Trophoblast cell (in vitro differentiated cells and primary cell): ENCODE data around the gene EIF4EBP3.

Source experiments
- DNase-seq, 2 donors: peaks; one replicate each; pipeline ENCODE4 v3.0.0-alpha.2; 2016
- H2AFZ ChIP-seq: 2 replicates; pipeline ENCODE4 v1.6.1; 2013; ENCODE audit warnings: low read length, moderate library complexity, mild to moderate bottlenecking; ENCODE audit not compliant: insufficient read depth, poor library complexity
- H2AK5ac ChIP-seq: 2 replicates; pipeline ENCODE4 v1.6.1; 2013; ENCODE audit warnings: mild to moderate bottlenecking, low read length
- H2BK120ac ChIP-seq: 2 replicates; pipeline ENCODE4 v1.6.1; 2013; ENCODE audit warnings: low read length, mild to moderate bottlenecking, moderate library complexity; ENCODE audit not compliant: insufficient read depth, poor library complexity
- H2BK12ac ChIP-seq: 2 replicates; pipeline ENCODE4 v1.6.1; 2013; ENCODE audit warnings: mild to moderate bottlenecking, low read length, moderate library complexity
- H2BK5ac ChIP-seq: 2 replicates; pipeline ENCODE4 v1.6.1; 2013; ENCODE audit warnings: low read length, low read depth, moderate library complexity, mild to moderate bottlenecking; ENCODE audit not compliant: poor library complexity
- H3K14ac ChIP-seq: 2 replicates; pipeline ENCODE4 v1.6.1; 2013; ENCODE audit warnings: mild to moderate bottlenecking, low read length
- H3K18ac ChIP-seq: 2 replicates; pipeline ENCODE4 v1.6.1; 2013; ENCODE audit warnings: mild to moderate bottlenecking, low read length
- H3K23ac ChIP-seq: 2 replicates; pipeline ENCODE4 v1.6.1; 2013; ENCODE audit warnings: low read length
- H3K27ac ChIP-seq: 2 replicates; pipeline ENCODE4 v1.5.1; 2013; ENCODE audit warnings: low read depth, mild to moderate bottlenecking, inconsistent platforms, low read length, moderate library complexity
- H3K27me3 ChIP-seq: 2 replicates; pipeline ENCODE4 v1.6.1; 2013; ENCODE audit warnings: inconsistent platforms, mild to moderate bottlenecking, low read length, moderate library complexity; ENCODE audit not compliant: insufficient read depth
- H3K36me3 ChIP-seq, 2 experiments: 1 replicate in 1 of 2; 2 replicates in 1 of 2; pipeline ENCODE4 v1.6.1; 2013; ENCODE audit warnings: low read length in 2 of 2, mild to moderate bottlenecking in 2 of 2, moderate library complexity in 1 of 2; ENCODE audit not compliant: insufficient read depth in 2 of 2, control insufficient read depth in 1 of 2
- H3K4ac ChIP-seq: 2 replicates; pipeline ENCODE4 v1.6.1; 2013; ENCODE audit warnings: low read depth, mild to moderate bottlenecking, low read length, moderate library complexity
- H3K4me1 ChIP-seq, 2 experiments: 1 replicate in 1 of 2; 2 replicates in 1 of 2; pipeline ENCODE4 v1.6.1; 2013; ENCODE audit warnings: low read length in 2 of 2, mild to moderate bottlenecking in 2 of 2, moderate library complexity in 1 of 2; ENCODE audit not compliant: insufficient read depth in 2 of 2, control insufficient read depth in 1 of 2
- H3K4me2 ChIP-seq: 2 replicates; pipeline ENCODE4 v1.6.1; 2013; ENCODE audit warnings: inconsistent platforms, mild to moderate bottlenecking, low read length, moderate library complexity
- H3K4me3 ChIP-seq: 2 replicates; pipeline ENCODE4 v1.5.1; 2013; ENCODE audit warnings: mild to moderate bottlenecking, low read depth, low read length, inconsistent platforms
- H3K79me1 ChIP-seq: one replicate; pipeline ENCODE4 v1.6.1; 2013; ENCODE audit warnings: low read length
- H3K79me2 ChIP-seq: 2 replicates; pipeline ENCODE4 v1.6.1; 2013; ENCODE audit warnings: low read length, mild to moderate bottlenecking; ENCODE audit not compliant: control insufficient read depth, insufficient read depth, poor library complexity
- H3K9ac ChIP-seq: 2 replicates; pipeline ENCODE4 v1.6.1; 2013; ENCODE audit warnings: mild to moderate bottlenecking, low read length
- H3K9me3 ChIP-seq: 2 replicates; pipeline ENCODE4 v1.6.1; 2013; ENCODE audit warnings: low read depth, mild to moderate bottlenecking, control low read depth, inconsistent platforms, low read length; ENCODE audit not compliant: insufficient read depth
- H4K12ac ChIP-seq: 2 replicates; pipeline ENCODE4 v1.6.1; 2013; ENCODE audit warnings: low read depth, mild to moderate bottlenecking, low read length, moderate library complexity
- H4K8ac ChIP-seq: 2 replicates; pipeline ENCODE4 v1.6.1; 2013; ENCODE audit warnings: low read depth, mild to moderate bottlenecking, low read length, moderate library complexity
- H4K91ac ChIP-seq: one replicate; pipeline ENCODE4 v1.6.1; 2013; ENCODE audit warnings: low read depth, mild to moderate bottlenecking, low read length, moderate library complexity
- WGBS: extraction: QIAGEN DNeasy Blood & Tissue Kit; methylation state at CpG from one replicate; pipeline ENCODE4 v1.1.7; 2013; ENCODE audit warnings: missing lambda C conversion rate; ENCODE audit not compliant: insufficient read length, insufficient coverage; ENCODE audit errors: extremely low coverage; 5-methylcytosine and 5-hydroxymethylcytosine counted together

Gene EIF4EBP3

GRCh38 chr5:140570488-140570887 is 23.0 kb downstream of the EIF4EBP3 start:
- Histone ChIP-seq H4K91ac (no peak overlapping the region), H3K4me2 (no peak overlapping the region)

GRCh38 chr5:140571105-140571504 is 23.6 kb downstream of the EIF4EBP3 start:
- peaks cover 0 to 14% of the 10 kb centered on the region in 2 experiments for H3K4me1 ChIP-seq
- no peak overlapping the region for H2AK5ac ChIP-seq
- H3K23ac ChIP-seq, result no peak overlapping the region
- no peak overlapping the region for H4K91ac ChIP-seq
- no peak overlapping the region for H3K4me3 ChIP-seq
- no peak overlapping the region for H2BK120ac ChIP-seq
- H3K9ac ChIP-seq, result no peak overlapping the region
- no peaks in the 10 kb centered on the region for H3K79me1 ChIP-seq
- no peak overlapping the region for H2AFZ ChIP-seq
- DNase-seq, result no peak
- H2BK5ac ChIP-seq, result no peak overlapping the region
- no CpG with 5 or more reads among the region's 5 CpGs for WGBS
- no peak overlapping the region for H3K14ac ChIP-seq
- peaks cover 3% of the 10 kb centered on the region for H3K9me3 ChIP-seq
- no peak overlapping the region for H2BK12ac ChIP-seq
- H3K4ac ChIP-seq, result no peak overlapping the region
- H4K12ac ChIP-seq, result no peak overlapping the region
- H3K79me2 ChIP-seq, result no peaks in the 10 kb centered on the region
- no peaks in the 10 kb centered on the region for H3K27me3 ChIP-seq
- H3K27ac ChIP-seq, result no peak overlapping the region
- no peak overlapping the region for H4K8ac ChIP-seq
- no peak overlapping the region for H3K18ac ChIP-seq
- H3K4me2 ChIP-seq, result no peak overlapping the region
- H3K36me3 ChIP-seq, result peaks cover 20 to 25% of the 10 kb centered on the region in 2 experiments

More at GRCh38 chr5:140570488-140570887, 23.0 kb downstream of the EIF4EBP3 start:
- Histone ChIP-seq H3K9ac (no peak overlapping the region), H2AK5ac (no peak overlapping the region), H3K4ac (no peak overlapping the region), H2BK120ac (no peak overlapping the region), H3K27ac (no peak overlapping the region), H3K23ac (no peak overlapping the region), H2BK5ac (no peak overlapping the region), H3K9me3 (peaks cover 3% of the 10 kb centered on the region), H3K14ac (no peak overlapping the region), H3K79me1 (no peaks in the 10 kb centered on the region), H4K8ac (no peak overlapping the region), H3K4me1 (peaks cover 2 to 17% of the 10 kb centered on the region in 2 experiments), H3K27me3 (no peaks in the 10 kb centered on the region), H3K79me2 (no peaks in the 10 kb centered on the region), H4K12ac (no peak overlapping the region), H2BK12ac (no peak overlapping the region), H2AFZ (no peak overlapping the region), H3K18ac (no peak overlapping the region), H3K36me3 (peaks cover 20 to 25% of the 10 kb centered on the region in 2 experiments), H3K4me3 (no peak overlapping the region)
- no peak for DNase-seq
- WGBS, result no CpG with 5 or more reads among the region's 1 CpG

- no peak overlapping the region for H4K12ac ChIP-seq
- DNase-seq, result no peak
- H3K27me3 ChIP-seq, result no peaks in the 10 kb centered on the region
- no peak overlapping the region for H3K23ac ChIP-seq
- H2BK5ac ChIP-seq, result no peak overlapping the region
- H2AK5ac ChIP-seq, result no peak overlapping the region
- peaks cover 3% of the 10 kb centered on the region for H3K9me3 ChIP-seq
- H2BK12ac ChIP-seq, result no peak overlapping the region
- H3K14ac ChIP-seq, result no peak overlapping the region
- no CpG with 5 or more reads among the region's 7 CpGs for WGBS
- no peak overlapping the region for H3K4me3 ChIP-seq
- H4K8ac ChIP-seq, result no peak overlapping the region
- H3K4ac ChIP-seq, result no peak overlapping the region
- H3K79me1 ChIP-seq, result no peaks in the 10 kb centered on the region
- peaks cover 0 to 2% of the 10 kb centered on the region in 2 experiments for H3K4me1 ChIP-seq
- H2BK120ac ChIP-seq, result no peak overlapping the region
- H3K4me2 ChIP-seq, result no peak overlapping the region
- H3K18ac ChIP-seq, result no peak overlapping the region
- H2AFZ ChIP-seq, result no peak overlapping the region
- no peaks in the 10 kb centered on the region for H3K79me2 ChIP-seq
- H3K36me3 ChIP-seq, result peaks cover 0 to 2% of the 10 kb centered on the region in 2 experiments
- H3K9ac ChIP-seq, result no peak overlapping the region
- no peak overlapping the region for H3K27ac ChIP-seq
- no peak overlapping the region for H4K91ac ChIP-seq
Measured at GRCh38 chr5:140573683-140574082, 26.2 kb downstream of the EIF4EBP3 start.

GRCh38 chr5:140574165-140574564 is 26.7 kb downstream of the EIF4EBP3 start:
- Histone ChIP-seq H4K12ac (no peak overlapping the region), H3K9ac (no peak overlapping the region), H2BK120ac (no peak overlapping the region), H3K4me3 (no peak overlapping the region), H3K79me2 (no peaks in the 10 kb centered on the region), H2AK5ac (no peak overlapping the region), H3K18ac (no peak overlapping the region), H2BK12ac (no peak overlapping the region), H3K79me1 (no peaks in the 10 kb centered on the region), H3K4me2 (no peak overlapping the region), H4K91ac (no peak overlapping the region), H3K4ac (no peak overlapping the region), H3K23ac (no peak overlapping the region), H3K27me3 (no peaks in the 10 kb centered on the region), H2BK5ac (no peak overlapping the region), H4K8ac (no peak overlapping the region), H2AFZ (no peak overlapping the region), H3K4me1 (no peaks in the 10 kb centered on the region), H3K27ac (no peak overlapping the region), H3K36me3 (peaks cover 0 to 2% of the 10 kb centered on the region in 2 experiments), H3K14ac (no peak overlapping the region), H3K9me3 (peaks cover 3% of the 10 kb centered on the region)
- DNase-seq, result no peak
- no CpG with 5 or more reads among the region's 3 CpGs for WGBS
